HG02938 (cell line): Measurements from ENCODE around the gene TSHZ3.

Source experiments
- ATAC-seq: cut with Tn5 transposase; IDR thresholded peaks from one replicate; pipeline ENCODE4 v1.9.1; 2021; ENCODE audit warnings: mild to moderate bottlenecking, moderate library complexity; ENCODE audit not compliant: unreplicated experiment

The TSHZ3 gene

DNA sequence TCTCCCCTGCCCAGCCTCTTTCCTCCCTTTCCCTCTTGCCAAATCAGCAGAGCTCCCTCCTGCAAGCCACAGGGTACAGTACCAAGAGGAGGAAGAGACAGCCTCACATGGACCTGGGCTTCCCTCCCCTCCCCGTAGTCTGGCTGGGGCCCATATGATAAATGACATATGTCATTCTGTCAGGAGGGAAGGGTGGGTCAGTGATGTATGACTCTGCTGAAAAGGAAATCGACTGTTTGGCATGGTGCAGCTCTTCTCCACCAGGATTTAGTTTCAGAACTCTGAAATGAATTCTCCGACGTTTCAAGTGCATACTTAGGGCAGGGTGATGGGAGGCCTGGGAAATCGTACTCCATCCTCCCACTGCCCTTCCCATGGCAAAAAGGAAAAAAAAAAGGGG is 9.8 kb downstream of the TSHZ3 start:
- no peak for ATAC-seq

DNA sequence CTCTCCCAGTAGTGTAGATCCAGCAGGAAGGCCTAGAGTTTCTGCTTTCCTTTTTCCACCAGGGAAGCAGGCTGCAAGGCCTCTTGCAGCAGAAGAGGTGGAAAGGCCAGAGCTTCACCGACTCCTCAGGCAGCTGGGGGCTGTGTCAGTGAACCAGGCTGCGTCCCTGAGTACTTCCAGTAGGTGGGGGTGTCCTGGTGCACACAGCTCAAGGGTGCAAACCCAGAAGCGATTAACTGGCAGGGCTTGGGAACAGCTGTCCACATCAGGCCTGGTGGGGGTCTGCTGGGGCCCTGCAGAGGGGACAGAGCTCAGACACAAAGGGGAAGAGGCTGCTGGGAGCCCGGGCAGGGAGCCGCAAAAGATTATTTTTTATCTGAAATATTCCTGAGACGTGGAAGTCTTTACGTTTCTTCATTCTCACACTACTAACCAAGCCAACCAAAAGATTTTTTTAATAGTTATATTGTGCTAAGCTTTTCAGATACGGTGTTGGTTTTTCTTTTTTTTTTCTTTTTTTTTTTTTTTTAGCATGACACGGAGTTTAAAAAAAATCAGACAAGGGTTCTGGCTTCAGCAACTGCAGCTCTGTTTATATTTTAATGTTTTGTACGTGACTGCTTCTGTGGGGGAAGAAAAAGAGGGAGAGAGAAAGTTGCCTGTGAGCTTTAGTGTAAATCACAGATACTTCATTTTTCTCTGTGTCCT is 11.0 kb downstream of the TSHZ3 start:
- ATAC-seq: no peak

DNA sequence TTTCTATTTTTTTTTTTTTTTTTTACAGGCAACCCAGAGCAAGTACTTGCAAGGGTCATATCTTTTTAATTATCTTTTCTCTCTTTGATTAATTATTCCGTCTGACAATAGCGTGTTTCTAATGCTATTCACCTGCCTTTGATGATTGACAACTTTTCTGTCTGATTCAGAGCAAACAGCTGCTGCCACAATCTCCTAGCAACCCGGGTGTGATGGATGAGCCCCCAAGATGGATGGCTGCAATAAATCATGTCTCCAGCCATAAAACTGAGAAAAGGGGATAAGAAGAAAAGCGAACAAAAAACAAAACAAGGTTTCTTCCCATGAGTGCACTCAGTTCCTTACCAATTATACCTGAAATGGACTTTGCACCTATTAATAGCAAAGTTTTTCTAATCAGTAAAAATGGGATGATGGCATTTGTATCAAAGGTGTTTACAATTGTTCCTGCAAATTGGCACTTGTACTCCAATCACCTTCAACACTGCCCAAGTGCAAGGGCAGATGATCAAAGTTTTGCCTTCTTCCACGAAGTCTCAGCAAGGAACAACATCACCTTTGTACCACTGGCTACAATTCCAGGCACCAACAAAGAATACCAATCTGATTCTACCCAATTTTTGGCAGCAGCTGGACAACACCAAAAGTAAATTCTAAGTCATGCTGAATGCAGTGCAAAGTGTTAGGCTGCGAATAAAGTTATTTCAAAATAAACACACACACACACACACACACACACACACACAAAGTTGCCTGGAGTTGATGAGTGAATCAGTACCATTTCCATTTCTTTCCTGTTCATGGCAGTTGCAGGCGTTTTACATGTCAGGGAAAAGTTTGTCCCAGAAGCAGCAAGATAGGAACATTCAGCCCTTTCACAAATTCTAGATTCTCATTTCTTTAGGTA is 12.0 kb downstream of the TSHZ3 start:
- ATAC-seq: no peak

DNA sequence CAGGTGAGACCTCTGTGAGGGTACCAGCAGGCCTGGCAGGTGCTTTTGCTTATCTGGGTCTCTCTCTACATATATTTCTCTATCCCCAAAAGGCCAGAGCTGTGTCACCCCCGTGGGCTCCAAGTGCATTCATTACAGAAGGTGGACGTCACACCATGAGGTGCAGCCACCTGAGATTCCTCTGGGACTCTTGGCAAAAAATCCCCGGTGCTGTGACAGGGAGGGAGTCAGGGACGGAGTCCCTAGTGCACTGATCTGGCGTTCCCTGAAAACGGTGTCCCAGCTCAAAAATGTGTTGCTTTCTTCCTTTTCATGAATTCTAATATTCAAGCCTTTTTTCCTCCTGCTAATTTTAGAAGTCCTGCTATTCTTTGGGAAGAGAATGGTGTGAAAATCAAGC is 13.5 kb downstream of the TSHZ3 start:
- ATAC-seq: no peak

DNA sequence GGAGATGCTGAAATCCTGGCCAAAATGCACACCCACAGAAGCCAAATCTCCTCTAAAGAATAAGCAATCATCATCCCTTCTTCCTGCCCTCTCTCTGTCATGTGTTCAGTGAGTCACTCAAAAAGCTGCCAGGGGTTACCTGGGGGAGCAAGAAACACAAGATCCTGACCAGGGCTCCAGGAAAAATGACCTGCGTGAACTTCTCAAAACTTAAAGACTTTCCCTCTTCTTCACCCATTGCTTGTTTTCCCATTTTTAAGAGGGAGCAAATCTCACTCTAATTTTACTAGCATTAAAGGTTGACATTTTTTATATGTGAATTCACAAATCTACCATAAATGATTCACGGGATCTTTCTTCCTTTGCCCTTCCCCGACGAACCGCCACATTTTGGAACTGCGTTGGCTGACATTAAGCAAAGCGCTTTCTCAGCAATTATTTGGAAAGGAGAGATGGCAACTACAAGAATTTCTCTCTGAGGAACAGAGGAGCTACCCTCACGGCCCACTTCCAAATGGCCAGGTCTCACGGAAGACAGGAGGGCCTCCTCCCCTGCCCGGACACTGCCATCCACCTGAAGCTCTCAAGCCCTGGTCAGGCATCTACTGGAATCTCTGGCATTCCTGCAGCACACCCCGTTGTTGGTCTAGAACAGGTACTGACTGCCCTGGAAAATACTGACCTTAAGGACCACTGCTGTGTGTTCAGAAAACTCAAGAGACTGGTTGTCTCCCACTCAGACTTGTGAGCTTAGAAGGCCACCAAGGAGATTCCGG is 14.2 kb downstream of the TSHZ3 start:
- ATAC-seq: no peak

DNA sequence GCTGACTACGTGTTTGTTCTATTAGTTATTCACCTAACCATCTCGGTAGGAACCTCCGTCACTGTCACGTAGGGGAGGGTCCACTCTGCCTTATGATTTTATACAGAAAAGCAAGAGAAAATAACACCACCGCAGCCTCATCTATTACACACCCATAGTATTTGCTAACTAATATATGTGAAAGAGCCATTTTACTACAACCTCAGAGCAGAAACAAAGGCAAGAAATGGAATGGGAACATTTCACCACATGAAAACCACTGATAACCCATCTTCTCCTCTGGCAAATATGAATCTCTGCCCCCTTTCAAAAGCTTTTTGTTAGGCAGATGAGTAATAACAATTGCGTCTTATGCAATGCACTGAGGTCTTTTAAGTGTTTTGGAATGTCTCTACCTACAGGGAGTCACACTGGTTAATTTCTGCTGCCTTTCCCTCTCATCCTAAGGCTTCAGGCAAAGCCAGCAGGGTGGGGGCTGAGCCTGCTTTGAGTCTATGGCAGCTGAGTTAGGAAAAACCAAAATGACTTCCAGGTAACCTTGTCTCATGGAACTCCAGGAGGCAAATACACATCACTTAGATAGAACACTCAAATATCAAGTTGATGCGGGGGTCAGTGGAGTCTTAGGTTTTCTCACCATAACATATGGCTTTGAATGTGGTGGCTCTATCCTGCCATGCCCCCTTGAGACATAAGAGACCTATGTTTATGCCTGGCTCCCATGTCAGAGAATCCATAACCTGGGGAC is 15.0 kb downstream of the TSHZ3 start:
- ATAC-seq: no peak

DNA sequence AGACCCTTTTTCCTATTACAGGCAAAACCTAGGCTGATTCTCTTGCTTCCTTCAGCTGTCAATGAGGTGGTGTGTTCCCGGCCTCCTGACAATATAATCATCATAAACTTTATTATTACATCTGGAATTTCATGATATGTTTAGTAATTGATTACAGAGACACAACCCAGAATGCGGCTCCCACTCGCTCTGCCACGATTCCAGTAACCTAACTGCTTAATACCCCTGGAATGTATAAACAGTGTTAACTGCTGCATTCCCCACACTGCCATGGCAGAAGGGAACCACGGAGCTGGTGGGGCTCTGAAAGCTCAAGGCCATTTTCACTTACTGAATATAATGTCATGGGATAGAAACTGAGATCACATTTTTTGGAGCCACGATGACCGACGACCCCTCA is 17.1 kb downstream of the TSHZ3 start:
- no peak for ATAC-seq

DNA sequence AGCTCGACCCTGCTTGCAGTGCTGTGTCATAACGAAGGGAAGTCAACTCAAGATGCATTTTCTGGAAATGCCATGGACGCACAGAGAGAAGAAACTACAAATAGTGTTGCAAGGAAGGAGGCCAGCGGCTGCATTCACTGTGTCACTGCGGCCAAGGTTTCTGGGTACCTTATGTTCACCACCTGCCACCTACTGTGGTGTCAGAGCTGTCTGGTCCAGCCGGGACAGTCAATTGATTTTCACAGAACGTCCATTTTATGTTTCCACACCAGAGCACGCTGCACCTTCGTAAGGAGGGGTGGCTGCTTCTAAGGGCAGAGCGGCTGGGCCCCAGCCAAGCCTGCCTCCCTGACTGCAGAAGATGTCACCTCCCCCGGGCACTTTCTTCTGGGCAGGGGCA is 17.7 kb downstream of the TSHZ3 start:
- ATAC-seq: no peak

DNA sequence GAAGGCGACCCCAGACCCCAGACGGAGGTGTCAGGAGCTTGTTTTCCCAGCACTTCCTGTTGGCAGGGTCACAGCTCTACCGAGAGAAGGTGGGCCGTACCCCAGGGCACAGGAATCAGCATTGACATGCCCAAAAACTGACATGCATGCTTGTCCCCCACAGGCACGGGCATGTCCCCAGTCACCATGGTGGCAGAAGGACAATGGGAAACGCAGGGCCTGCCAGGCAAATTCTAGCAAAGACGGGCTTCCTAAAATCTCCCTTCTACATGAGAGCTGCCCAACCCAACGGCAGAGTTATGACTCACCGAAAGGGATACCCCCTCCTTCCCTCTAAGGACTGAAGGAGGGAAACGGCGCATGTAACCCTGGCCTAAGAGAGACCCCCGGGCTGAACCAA is 18.5 kb downstream of the TSHZ3 start:
- no peak for ATAC-seq

DNA sequence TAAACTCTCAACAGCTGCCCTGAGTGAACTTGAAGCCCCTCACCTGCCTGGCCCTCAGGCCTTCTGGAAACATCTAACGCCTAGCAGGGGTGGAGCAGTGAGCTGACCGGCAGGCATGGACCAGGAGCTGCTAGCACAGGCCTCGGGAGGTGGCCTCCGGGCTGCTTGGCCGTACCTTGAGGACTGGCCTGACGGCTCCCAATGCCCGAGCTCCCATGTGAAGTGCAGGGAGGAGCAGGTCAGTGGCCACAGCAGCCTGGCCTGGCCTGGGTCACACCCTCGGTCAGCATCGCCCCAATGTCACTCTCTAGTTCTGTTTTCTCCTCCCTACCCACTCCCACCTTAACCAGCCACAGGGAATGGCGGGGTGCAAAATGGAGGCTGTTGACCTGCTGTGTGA is 19.0 kb downstream of the TSHZ3 start:
- ATAC-seq: no peak

DNA sequence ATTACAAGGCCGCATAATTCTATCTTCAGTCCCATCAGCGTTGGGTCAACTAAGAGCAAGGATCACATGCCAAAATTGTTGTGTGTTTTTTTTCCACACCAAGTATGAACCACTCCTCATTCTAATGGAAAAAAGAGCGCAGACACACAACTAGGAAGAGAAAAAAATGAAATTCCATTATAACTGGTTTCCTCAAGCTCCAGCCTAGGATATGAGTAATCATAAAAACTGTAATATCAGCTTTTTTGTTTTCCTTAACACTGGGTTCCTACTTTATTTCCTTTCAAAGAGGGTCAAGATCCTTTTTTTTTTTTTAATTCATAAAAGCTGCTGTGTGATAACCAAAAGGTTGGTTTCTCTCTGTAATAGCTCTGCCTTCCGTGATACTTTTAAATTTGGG is 19.4 kb downstream of the TSHZ3 start:
- ATAC-seq: no peak

DNA sequence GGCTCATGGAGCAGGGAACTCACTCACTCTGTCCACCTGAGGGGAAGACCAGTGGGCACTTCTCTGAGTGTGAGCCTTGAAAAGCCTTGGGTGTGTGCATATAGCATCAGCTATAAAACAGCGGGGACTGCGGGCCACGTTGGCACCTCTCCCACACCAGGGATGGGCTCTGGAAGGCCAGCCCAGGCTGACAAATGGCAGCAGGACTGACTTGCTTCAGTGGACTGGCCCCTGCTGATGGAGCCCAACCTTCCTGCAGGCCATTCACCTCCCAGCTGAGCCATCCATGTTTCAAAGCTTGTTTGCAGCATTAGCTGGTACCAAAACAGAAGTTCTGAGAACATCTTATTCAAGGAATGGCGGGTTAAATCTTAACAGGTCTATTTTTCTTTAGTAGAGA is 21.0 kb downstream of the TSHZ3 start:
- ATAC-seq: no peak

DNA sequence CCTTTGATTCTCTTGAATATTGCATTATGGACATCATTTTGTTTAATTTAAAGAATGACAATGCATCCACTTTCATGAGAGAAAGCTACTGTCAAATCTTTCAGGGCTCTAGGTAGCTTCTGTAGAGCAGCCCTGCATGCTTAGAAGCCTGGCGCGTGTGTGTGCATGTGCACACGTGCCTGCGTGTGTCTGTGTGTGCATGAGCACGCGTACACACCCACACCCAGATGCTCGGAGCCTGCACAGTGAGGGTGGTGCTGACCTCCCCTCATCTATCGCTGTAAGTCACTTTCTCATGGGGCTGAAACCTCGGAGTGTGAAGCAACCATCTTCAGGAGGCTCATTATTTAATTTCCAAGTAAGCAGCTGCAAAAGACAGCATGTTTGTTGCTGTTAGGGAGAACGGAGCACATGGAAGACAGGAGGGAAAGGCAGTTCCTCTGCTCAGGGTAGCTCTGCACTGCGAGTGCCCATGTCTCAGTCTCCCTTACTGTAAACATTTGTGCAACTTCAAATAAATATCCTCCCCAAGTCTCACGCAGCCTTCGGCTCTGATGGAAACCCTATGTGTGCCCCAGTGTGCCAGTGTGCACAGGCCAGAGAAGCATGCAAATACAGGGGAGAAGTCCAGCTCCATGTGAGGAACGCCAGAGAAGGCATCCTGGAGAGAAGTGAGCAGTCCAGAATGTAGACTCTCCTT is 22.8 kb downstream of the TSHZ3 start:
- ATAC-seq: no peak

DNA sequence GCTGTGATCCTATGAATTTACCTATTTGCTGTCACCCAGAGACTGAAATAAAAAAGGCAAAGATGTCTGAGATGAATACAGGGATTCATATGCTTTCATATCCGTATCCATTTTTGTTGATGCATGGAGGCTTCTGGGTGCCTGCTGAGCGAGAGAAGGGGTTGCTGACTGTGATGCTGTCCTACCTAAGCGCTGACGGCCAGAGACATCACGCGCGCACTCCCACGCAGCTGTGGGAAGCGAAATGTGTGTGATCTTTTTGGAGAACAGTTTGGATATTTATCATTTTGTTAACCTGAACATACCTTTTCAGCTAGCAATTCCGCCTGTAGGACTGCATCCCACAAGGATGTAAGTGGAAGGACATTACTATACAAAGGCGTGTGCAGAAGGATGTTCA is 23.9 kb downstream of the TSHZ3 start:
- ATAC-seq: no peak

DNA sequence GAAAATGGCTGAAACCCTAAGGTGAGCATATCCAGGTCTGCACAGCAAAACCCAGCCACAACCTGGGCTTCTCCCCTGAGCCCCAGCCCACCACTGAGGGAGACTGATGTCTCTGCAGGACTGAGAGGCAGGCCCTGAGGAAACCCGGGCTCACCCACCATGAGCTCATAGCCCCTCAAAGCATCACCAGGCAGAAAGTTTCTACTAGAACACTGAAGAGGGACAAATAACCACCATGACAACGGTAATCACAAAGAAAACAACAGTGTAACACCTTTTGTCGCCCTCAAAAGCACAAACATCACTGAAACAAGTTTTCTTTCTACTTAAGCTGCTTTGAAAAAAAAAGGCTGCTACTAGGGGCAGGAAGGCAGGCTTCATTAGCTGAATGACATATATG is 29.8 kb downstream of the TSHZ3 start:
- no peak for ATAC-seq

DNA sequence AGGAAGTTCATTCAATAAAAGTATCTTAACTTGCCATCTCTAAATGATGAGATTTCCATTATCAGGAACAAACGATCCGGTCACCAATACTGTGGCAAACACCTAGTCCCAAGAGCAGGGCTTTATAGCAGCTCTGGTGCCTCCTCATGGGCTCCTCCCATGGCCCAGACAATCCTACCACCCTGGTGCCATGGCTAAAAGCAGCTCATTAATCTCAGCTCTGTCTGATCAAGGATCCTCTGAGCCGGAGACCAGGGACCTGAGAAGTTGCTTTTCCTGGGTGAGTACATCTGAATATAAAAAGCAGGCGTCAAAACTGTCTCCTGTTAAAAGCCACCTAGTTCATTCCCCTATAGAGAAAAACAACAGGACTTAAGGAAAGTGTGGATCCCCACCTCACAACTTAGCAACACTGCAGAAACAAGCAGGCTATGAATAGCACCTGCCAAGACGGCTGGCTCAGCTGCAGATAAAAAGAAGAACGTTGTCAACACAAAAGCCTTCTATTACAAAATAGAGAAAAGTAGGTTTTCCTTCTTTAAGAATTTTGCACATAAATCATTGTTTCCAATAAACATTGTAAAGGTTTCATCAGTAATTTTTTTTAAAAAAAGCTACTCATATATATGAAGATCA is 30.3 kb downstream of the TSHZ3 start:
- no peak for ATAC-seq

DNA sequence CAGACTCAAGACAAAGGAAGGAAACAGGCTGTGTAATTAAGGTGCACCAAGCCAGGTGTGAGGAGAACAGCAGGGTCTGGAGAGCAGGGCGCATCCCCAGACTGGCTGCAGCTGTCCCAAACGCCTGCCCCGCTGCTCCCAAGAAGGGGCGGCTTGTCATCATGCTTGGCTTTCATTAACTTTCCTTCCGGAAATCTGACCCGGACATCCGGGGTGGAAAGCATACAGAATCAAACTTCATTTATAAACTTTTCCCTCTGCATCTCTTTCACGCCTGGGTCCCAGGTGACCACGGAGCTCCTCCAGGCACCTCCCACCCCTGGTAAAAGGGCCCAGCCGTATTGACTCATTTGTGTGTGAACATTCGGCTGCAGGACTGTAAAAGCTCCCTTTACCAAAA is 31.7 kb downstream of the TSHZ3 start:
- no peak for ATAC-seq

DNA sequence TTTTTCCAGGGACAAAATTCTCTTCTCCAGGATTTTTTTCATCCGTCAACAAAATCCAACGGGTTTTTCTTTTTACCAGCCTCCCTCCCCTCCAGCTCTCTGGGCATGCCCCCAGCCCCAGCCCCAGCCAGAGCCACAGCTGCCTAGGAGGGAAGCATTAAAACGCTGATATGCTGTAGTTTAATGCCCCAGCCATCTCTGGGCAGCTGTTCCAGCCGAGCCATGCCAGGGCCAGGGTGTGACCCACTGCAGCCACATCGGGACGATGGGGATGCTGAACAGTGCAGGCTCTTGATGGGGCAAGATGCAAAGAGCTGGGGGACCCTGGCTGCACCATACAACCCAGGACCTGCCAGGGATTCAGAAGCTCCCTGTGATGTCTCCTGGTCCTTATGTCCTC is 32.1 kb downstream of the TSHZ3 start:
- ATAC-seq: no peak

DNA sequence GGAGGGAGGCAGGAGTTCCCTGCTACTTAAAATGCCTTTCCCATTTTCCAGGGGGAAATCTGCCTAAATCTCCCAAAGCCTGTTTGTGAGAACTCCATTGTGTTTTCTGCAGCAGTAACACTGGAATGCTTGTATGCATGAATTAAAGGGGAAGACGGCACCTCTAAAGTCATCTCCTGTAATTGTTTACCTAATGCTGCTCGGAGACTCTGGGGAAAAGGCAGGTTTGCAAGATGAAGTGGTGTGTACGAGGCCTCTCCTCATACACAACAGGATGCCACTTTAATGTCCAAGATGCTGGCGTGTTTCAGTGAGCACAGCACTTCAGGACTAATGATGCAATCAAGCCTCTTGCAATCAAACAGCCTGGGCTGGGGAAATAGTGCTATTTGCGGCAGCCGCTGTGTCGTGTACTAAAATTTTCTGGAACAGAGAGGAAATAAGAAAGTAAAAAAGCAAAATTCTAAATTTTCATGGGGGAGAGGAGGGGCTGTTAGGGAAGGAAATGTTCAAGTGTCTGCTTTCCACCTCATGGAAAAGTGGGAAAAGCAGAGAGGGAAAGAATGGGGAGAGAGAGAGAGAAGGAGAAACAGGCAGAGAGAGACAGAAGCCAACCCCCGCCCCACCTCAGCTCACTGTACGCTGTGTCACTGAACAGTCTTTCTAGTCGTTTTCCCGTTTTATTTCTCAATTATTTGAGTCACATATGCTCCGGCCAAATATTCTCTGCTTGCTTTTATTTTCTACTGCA is 32.9 kb downstream of the TSHZ3 start:
- no peak for ATAC-seq
